Esophagus muscularis mucosa (tissue), 4 donors: ENCODE measurements around the gene CYP2R1. TPM values are rescaled to one million over a fixed set of nuclear protein-coding genes. Genes with fewer than 3 reads are reported as not detected.
"Not testable (repeated sequence)": the region's sequence is repeated elsewhere in the genome, so short reads cannot be mapped to it uniquely, and the experiment has no call there.

Source experiments
- DNase-seq: peaks from one replicate; pipeline ENCODE4 v3.0.0-alpha.2; 2017; ENCODE audit errors: extremely low spot score
- H3K27ac ChIP-seq, 4 donors: fragments of 200-600 bp; sonication (generic); replicated peaks in 1 of 4; 1 replicate in 3 of 4; 2 replicates in 1 of 4; pipeline ENCODE4 v1.5.1; 2016 to 2019; ENCODE audit warnings: mild to moderate bottlenecking in 1 of 4
- H3K27me3 ChIP-seq, 4 donors: fragments of 200-600 bp; sonication (generic); one replicate each; pipeline versions ENCODE4 v1.5.1 to v1.6.0; 2016 to 2019
- H3K36me3 ChIP-seq, 4 donors: fragments of 200-600 bp; sonication (generic); one replicate each; pipeline ENCODE4 v1.5.1; 2016 to 2019
- H3K4me1 ChIP-seq, 4 donors: fragments of 200-600 bp; sonication (generic); one replicate each; pipeline ENCODE4 v1.5.1; 2016 to 2019
- H3K4me3 ChIP-seq, 4 donors: fragments of 200-600 bp; sonication (generic); 1 replicate in 2 of 4; 2 replicates in 2 of 4; pipeline ENCODE4 v1.5.1; 2016 to 2019; ENCODE audit warnings: mild to moderate bottlenecking in 4 of 4, moderate library complexity in 1 of 4
- H3K9me3 ChIP-seq, 4 donors: fragments of 200-600 bp; sonication (generic); 1 replicate in 3 of 4; 2 replicates in 1 of 4; pipeline ENCODE4 v1.5.1; 2016 to 2019
- EP300 ChIP-seq: sonication (generic); formaldehyde crosslinking; IDR thresholded peaks from one replicate; pipeline ENCODE4 v1.6.1; 2017; ENCODE audit warnings: antibody characterized with exemption
- POLR2A ChIP-seq: fragments of 450-650 bp; IDR thresholded peaks from one replicate; pipeline ENCODE4 v1.6.1; 2017; ENCODE audit warnings: antibody characterized with exemption, moderate library complexity, mild to moderate bottlenecking, low read depth
- POLR2AphosphoS5 ChIP-seq, 2 donors: sonication (generic); formaldehyde crosslinking; IDR thresholded peaks; one replicate each; pipeline ENCODE4 v1.6.1; 2017; ENCODE audit warnings: antibody characterized with exemption in 2 of 2
- WGBS: methylation state at CpG from one replicate; pipeline ENCODE4 v1.1.5; 2018; 5-methylcytosine and 5-hydroxymethylcytosine counted together
- intact Hi-C: fragments of 100-400 bp; cut with DNase I; formaldehyde crosslinking; loops from one replicate; pipeline ENCODE4 v1.15.1; 2023
- total RNA-seq, 4 donors: library from RNA; depleted of rRNA; stranded (reverse); fragments of >200 nt; gene quantifications; one replicate each; pipeline versions ENCODE4 v1.1.0 to v1.2.1, GENCODE V29; 2016
- TF ChIP-seq, protein P1 (sequence below), 3 experiments: fragments of 200-600 bp in 2 of 3; fragments of 450-650 bp in 1 of 3; sonication (generic) in 2 of 3; IDR thresholded peaks; one replicate each; pipeline ENCODE4 v1.5.1; 2017 to 2019; ENCODE audit warnings: antibody characterized with exemption in 3 of 3, mild to moderate bottlenecking in 2 of 3, moderate library complexity in 1 of 3

The CYP2R1 gene
- total RNA-seq, 4 donors from 2014 or later, result 7.5 to 19.1 (median 12.8) TPM

GRCh38 chr11:14875163-14875562 is 16.9 kb downstream of the CYP2R1 start:
- 96% methylated on average over 5 of the region's 5 CpGs for WGBS

DNA sequence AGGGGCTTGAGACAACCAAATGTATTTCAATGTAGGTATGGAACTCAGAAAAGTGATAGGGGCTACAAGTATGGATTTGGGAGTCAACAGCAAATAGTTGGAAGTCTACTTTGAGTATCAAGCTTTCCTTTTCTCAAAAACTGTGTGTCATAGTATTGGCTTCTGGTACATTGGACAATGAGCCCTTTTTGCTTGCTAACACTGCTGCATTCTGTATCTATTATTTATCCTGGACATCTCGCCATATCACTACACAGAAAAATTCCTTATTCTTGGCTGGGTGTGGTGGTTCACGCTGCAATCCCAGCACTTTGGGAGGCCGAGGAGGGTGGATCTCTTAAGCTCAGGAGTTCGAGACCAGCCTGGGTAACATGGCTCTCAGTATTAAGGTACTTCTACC is 18.4 kb downstream of the CYP2R1 start:
- TF ChIP-seq, protein P1, sequence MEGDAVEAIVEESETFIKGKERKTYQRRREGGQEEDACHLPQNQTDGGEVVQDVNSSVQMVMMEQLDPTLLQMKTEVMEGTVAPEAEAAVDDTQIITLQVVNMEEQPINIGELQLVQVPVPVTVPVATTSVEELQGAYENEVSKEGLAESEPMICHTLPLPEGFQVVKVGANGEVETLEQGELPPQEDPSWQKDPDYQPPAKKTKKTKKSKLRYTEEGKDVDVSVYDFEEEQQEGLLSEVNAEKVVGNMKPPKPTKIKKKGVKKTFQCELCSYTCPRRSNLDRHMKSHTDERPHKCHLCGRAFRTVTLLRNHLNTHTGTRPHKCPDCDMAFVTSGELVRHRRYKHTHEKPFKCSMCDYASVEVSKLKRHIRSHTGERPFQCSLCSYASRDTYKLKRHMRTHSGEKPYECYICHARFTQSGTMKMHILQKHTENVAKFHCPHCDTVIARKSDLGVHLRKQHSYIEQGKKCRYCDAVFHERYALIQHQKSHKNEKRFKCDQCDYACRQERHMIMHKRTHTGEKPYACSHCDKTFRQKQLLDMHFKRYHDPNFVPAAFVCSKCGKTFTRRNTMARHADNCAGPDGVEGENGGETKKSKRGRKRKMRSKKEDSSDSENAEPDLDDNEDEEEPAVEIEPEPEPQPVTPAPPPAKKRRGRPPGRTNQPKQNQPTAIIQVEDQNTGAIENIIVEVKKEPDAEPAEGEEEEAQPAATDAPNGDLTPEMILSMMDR (IDR thresholded peaks at IDR 0.05), result no peak
- TF ChIP-seq POLR2AphosphoS5 (IDR thresholded peaks at IDR 0.05) (no peak), EP300 (no peak), POLR2A (no peak)
- no peak overlapping the region for H3K27ac ChIP-seq
- DNase-seq, result no peak
- intact Hi-C loops, result no loop called here
- 82% methylated on average over 4 of the region's 4 CpGs for WGBS
- H3K9me3 ChIP-seq, result no peaks in the 10 kb centered on the region
- H3K4me3 ChIP-seq, result no peak overlapping the region
- H3K36me3 ChIP-seq, result peaks cover 8 to 46% (median 19%) of the 10 kb centered on the region in 4 donors
- no peaks in the 10 kb centered on the region for H3K4me1 ChIP-seq
- no peaks in the 10 kb centered on the region for H3K27me3 ChIP-seq

More at GRCh38 chr11:14875163-14875562, 16.9 kb downstream of the CYP2R1 start:
- Histone ChIP-seq H3K27ac (no peak overlapping the region), H3K4me3 (no peak overlapping the region), H3K9me3 (no peaks in the 10 kb centered on the region), H3K36me3 (peaks cover 0 to 48% (median 22%) of the 10 kb centered on the region in 4 donors), H3K4me1 (no peaks in the 10 kb centered on the region), H3K27me3 (no peaks in the 10 kb centered on the region)
- TF ChIP-seq POLR2A (no peak), POLR2AphosphoS5 (IDR thresholded peaks at IDR 0.05) (no peak), EP300 (no peak)
- TF ChIP-seq, protein P1 (IDR thresholded peaks at IDR 0.05), result no peak
- no peak for DNase-seq
- intact Hi-C loops, result no loop called here

DNA sequence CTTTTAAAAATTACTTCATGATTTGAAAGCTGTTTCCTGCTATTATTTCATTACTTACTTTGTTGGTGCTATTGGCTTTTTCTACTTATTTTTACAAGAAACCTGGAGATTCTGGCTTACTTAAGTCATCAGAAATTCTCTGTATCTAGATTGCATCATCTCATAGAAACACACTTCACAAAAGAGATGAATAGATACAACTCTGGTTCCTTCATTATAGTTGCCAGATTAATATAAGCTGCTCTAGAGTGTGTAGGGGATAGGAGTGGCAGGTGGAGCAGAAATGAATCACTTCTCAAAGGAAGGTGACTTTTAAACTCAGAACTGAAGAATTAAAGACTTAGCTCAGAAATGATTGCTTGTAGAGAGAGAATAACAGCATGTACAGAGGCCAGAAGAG is 20.0 kb downstream of the CYP2R1 start:
- TF ChIP-seq, protein P1 (IDR thresholded peaks at IDR 0.05), result no peak
- no peak for TF ChIP-seq EP300
- TF ChIP-seq POLR2A, result no peak
- no peak for TF ChIP-seq POLR2AphosphoS5 (IDR thresholded peaks at IDR 0.05)
- H3K9me3 ChIP-seq, result no peaks in the 10 kb centered on the region
- no peak for DNase-seq
- intact Hi-C loops, result no loop called here
- H3K4me1 ChIP-seq, result no peaks in the 10 kb centered on the region
- H3K36me3 ChIP-seq, result peaks cover 0 to 41% (median 12%) of the 10 kb centered on the region in 4 donors
- H3K27ac ChIP-seq, result no peak overlapping the region
- H3K4me3 ChIP-seq, result no peak overlapping the region
- no peaks in the 10 kb centered on the region for H3K27me3 ChIP-seq

DNA sequence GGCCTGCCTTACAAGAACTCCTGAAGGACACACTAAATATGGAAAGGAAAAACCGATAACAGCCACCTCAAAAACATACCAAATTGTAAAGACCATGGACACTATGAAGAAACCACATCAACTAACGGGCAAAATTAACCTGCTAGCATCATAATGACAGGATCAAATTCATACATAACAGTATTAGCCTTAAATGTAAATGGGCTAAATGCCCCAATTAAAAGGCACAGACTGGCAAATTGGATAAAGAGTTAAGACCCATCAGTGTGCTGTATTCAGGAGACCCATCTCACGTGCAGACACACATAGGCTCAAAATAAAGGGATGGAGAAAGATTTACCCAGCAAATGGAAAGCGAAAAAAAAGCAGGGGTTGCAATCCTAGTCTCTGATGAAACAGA is 28.3 kb downstream of the CYP2R1 start:
- H3K27me3 ChIP-seq, H3K9me3 ChIP-seq, intact Hi-C loops, H3K4me1 ChIP-seq, DNase-seq, H3K4me3 ChIP-seq, H3K27ac ChIP-seq: not testable (repeated sequence)
- peaks cover 0 to 28% (median 10%) of the 10 kb centered on the region in 4 donors for H3K36me3 ChIP-seq
- 91% methylated on average over 4 of the region's 4 CpGs for WGBS

- DNase-seq, result no peak
- no peak overlapping the region for H3K27ac ChIP-seq
- intact Hi-C loops, result no loop called here
- H3K9me3 ChIP-seq, result no peaks in the 10 kb centered on the region
- no peaks in the 10 kb centered on the region for H3K4me1 ChIP-seq
- no peak overlapping the region for H3K4me3 ChIP-seq
- H3K36me3 ChIP-seq, result peaks cover 0 to 16% (median 6%) of the 10 kb centered on the region in 4 donors
- 100% methylated on average over 1 of the region's 1 CpG for WGBS
- H3K27me3 ChIP-seq, result no peaks in the 10 kb centered on the region
- TF ChIP-seq POLR2AphosphoS5 (IDR thresholded peaks at IDR 0.05) (no peak), EP300 (no peak), POLR2A (no peak)
- TF ChIP-seq, protein P1 (IDR thresholded peaks at IDR 0.05), result no peak
Observed at GRCh38 chr11:14861680-14862079, 30.4 kb downstream of the CYP2R1 start.
